ENCODE results near the gene LMNA. TPM values are rescaled to one million over a fixed set of nuclear protein-coding genes. Genes with fewer than 3 reads are reported as not detected.

LMNA gene
- total RNA-seq, 1 experiment from 2014 or later: 68.8 TPM

DNA sequence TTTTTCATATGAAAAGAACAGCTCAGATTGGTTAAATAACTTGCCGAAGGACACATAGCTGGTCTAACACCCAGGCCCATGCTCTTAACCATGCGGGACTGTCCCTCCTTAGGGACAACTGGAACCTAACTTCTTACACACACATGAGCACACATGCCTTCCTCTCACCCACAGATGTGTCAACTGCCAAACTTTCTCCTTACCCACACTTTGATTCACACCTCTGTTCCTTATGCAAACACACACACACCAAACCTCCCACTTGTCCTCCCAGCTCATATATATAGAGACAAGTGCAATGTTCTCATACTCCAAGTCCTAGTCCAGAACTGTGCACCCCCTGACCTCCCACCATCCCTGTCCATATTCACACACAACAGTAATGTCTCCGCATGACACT lies 49.3 kb upstream of the LMNA start (continued):
- TF ChIP-seq, protein P1, sequence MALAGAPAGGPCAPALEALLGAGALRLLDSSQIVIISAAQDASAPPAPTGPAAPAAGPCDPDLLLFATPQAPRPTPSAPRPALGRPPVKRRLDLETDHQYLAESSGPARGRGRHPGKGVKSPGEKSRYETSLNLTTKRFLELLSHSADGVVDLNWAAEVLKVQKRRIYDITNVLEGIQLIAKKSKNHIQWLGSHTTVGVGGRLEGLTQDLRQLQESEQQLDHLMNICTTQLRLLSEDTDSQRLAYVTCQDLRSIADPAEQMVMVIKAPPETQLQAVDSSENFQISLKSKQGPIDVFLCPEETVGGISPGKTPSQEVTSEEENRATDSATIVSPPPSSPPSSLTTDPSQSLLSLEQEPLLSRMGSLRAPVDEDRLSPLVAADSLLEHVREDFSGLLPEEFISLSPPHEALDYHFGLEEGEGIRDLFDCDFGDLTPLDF (CRISPR knock-in tag; IDR thresholded peaks at IDR 0.05): no peak
- TF ChIP-seq SP1 (CRISPR knock-in tag; conservative IDR thresholded peaks at IDR 0.05): no peak
- TF ChIP-seq, protein P2, sequence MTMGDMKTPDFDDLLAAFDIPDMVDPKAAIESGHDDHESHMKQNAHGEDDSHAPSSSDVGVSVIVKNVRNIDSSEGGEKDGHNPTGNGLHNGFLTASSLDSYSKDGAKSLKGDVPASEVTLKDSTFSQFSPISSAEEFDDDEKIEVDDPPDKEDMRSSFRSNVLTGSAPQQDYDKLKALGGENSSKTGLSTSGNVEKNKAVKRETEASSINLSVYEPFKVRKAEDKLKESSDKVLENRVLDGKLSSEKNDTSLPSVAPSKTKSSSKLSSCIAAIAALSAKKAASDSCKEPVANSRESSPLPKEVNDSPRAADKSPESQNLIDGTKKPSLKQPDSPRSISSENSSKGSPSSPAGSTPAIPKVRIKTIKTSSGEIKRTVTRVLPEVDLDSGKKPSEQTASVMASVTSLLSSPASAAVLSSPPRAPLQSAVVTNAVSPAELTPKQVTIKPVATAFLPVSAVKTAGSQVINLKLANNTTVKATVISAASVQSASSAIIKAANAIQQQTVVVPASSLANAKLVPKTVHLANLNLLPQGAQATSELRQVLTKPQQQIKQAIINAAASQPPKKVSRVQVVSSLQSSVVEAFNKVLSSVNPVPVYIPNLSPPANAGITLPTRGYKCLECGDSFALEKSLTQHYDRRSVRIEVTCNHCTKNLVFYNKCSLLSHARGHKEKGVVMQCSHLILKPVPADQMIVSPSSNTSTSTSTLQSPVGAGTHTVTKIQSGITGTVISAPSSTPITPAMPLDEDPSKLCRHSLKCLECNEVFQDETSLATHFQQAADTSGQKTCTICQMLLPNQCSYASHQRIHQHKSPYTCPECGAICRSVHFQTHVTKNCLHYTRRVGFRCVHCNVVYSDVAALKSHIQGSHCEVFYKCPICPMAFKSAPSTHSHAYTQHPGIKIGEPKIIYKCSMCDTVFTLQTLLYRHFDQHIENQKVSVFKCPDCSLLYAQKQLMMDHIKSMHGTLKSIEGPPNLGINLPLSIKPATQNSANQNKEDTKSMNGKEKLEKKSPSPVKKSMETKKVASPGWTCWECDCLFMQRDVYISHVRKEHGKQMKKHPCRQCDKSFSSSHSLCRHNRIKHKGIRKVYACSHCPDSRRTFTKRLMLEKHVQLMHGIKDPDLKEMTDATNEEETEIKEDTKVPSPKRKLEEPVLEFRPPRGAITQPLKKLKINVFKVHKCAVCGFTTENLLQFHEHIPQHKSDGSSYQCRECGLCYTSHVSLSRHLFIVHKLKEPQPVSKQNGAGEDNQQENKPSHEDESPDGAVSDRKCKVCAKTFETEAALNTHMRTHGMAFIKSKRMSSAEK (CRISPR knock-in tag; IDR thresholded peaks at IDR 0.05; ENCODE audit: borderline replicate concordance): no peak
- TF ChIP-seq RELA (CRISPR knock-in tag; IDR thresholded peaks at IDR 0.05; ENCODE audit: borderline replicate concordance): no peak
- TF ChIP-seq, protein P3, sequence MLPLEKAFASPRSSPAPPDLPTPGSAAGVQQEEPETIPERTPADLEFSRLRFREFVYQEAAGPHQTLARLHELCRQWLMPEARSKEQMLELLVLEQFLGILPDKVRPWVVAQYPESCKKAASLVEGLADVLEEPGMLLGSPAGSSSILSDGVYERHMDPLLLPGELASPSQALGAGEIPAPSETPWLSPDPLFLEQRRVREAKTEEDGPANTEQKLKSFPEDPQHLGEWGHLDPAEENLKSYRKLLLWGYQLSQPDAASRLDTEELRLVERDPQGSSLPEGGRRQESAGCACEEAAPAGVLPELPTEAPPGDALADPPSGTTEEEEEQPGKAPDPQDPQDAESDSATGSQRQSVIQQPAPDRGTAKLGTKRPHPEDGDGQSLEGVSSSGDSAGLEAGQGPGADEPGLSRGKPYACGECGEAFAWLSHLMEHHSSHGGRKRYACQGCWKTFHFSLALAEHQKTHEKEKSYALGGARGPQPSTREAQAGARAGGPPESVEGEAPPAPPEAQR (CRISPR knock-in tag; IDR thresholded peaks at IDR 0.05): no peak
- TF ChIP-seq, protein P4, sequence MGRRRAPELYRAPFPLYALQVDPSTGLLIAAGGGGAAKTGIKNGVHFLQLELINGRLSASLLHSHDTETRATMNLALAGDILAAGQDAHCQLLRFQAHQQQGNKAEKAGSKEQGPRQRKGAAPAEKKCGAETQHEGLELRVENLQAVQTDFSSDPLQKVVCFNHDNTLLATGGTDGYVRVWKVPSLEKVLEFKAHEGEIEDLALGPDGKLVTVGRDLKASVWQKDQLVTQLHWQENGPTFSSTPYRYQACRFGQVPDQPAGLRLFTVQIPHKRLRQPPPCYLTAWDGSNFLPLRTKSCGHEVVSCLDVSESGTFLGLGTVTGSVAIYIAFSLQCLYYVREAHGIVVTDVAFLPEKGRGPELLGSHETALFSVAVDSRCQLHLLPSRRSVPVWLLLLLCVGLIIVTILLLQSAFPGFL (CRISPR knock-in tag; IDR thresholded peaks at IDR 0.05; ENCODE audit: borderline replicate concordance): no peak
- no peak for TF ChIP-seq MYBL2 (CRISPR knock-in tag; IDR thresholded peaks at IDR 0.05)

DNA sequence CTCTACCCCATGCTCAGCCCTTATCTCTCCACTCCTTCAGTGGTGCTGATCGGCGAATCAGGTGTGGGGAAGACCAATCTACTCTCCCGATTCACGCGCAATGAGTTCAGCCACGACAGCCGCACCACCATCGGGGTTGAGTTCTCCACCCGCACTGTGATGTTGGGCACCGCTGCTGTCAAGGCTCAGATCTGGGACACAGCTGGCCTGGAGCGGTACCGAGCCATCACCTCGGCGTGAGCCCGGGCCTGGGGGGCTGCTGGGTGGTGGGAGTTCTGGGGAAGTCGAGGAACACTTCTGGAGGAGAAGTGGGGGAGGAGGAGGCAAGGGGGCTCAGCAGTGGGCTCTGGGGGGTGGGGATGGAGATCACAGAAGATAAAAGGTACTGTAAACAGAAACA lies 48.6 kb upstream of the LMNA start:
- H3K27ac Mint-ChIP-seq: 0 out of 2 replicates have a peak overlapping the region, but pooled peaks have one; percentile 30
- H3K36me3 Mint-ChIP-seq: peaks cover 24% of the 10 kb centered on the region
- H3K27me3 Mint-ChIP-seq (ENCODE audit: low read depth): no peaks in the 10 kb centered on the region
- H3K9me3 Mint-ChIP-seq: no peaks in the 10 kb centered on the region
- H3K4me3 Mint-ChIP-seq: no peak overlapping the region
- ChIA-PET POLR2A (interaction anchor here (1.1 to 1.4 kb wide), 2 partner anchors 13 to 17 kb away, joined by 3 to 4 read pairs; no protein-coding TSS in a partner anchor), CTCF (interaction anchor here (0.5 to 5.0 kb wide), 47 partner anchors 9 to 159 kb away, joined by 3 to 74 read pairs (median 8); partner anchors contain the start of genes ARHGEF2, KHDC4, LAMTOR2 and SSR2)
- DNase-seq (ENCODE audit: low spot score) (no peak), ATAC-seq (no peak)
- H3K4me1 Mint-ChIP-seq: peaks cover 39% of the 10 kb centered on the region
- no peak for TF ChIP-seq ZNF671 (CRISPR knock-in tag; IDR thresholded peaks at IDR 0.05)
- TF ChIP-seq, protein P5, sequence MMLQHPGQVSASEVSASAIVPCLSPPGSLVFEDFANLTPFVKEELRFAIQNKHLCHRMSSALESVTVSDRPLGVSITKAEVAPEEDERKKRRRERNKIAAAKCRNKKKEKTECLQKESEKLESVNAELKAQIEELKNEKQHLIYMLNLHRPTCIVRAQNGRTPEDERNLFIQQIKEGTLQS (CRISPR knock-in tag; conservative IDR thresholded peaks at IDR 0.05): no peak
- TF ChIP-seq ZNF396 (CRISPR knock-in tag; IDR thresholded peaks at IDR 0.05; ENCODE audit: borderline replicate concordance): no peak
- no peak for TF ChIP-seq ETV6 (CRISPR knock-in tag; IDR thresholded peaks at IDR 0.05)
- TF ChIP-seq TP53 (CRISPR knock-in tag; IDR thresholded peaks at IDR 0.05): no peak
- TF ChIP-seq, protein P6, sequence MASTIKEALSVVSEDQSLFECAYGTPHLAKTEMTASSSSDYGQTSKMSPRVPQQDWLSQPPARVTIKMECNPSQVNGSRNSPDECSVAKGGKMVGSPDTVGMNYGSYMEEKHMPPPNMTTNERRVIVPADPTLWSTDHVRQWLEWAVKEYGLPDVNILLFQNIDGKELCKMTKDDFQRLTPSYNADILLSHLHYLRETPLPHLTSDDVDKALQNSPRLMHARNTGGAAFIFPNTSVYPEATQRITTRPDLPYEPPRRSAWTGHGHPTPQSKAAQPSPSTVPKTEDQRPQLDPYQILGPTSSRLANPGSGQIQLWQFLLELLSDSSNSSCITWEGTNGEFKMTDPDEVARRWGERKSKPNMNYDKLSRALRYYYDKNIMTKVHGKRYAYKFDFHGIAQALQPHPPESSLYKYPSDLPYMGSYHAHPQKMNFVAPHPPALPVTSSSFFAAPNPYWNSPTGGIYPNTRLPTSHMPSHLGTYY (CRISPR knock-in tag; IDR thresholded peaks at IDR 0.05): no peak
- TF ChIP-seq SMAD3 (CRISPR knock-in tag; IDR thresholded peaks at IDR 0.05; ENCODE audit: borderline replicate concordance): no peak
- TF ChIP-seq, protein P3 (CRISPR knock-in tag; IDR thresholded peaks at IDR 0.05): no peak
- TF ChIP-seq, protein P7, sequence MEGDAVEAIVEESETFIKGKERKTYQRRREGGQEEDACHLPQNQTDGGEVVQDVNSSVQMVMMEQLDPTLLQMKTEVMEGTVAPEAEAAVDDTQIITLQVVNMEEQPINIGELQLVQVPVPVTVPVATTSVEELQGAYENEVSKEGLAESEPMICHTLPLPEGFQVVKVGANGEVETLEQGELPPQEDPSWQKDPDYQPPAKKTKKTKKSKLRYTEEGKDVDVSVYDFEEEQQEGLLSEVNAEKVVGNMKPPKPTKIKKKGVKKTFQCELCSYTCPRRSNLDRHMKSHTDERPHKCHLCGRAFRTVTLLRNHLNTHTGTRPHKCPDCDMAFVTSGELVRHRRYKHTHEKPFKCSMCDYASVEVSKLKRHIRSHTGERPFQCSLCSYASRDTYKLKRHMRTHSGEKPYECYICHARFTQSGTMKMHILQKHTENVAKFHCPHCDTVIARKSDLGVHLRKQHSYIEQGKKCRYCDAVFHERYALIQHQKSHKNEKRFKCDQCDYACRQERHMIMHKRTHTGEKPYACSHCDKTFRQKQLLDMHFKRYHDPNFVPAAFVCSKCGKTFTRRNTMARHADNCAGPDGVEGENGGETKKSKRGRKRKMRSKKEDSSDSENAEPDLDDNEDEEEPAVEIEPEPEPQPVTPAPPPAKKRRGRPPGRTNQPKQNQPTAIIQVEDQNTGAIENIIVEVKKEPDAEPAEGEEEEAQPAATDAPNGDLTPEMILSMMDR (IDR thresholded peaks at IDR 0.05): no peak
- TF ChIP-seq OVOL2 (CRISPR knock-in tag; IDR thresholded peaks at IDR 0.05; ENCODE audit: borderline replicate concordance): no peak
- TF ChIP-seq SP1 (CRISPR knock-in tag; conservative IDR thresholded peaks at IDR 0.05): no peak
- TF ChIP-seq, protein P8, sequence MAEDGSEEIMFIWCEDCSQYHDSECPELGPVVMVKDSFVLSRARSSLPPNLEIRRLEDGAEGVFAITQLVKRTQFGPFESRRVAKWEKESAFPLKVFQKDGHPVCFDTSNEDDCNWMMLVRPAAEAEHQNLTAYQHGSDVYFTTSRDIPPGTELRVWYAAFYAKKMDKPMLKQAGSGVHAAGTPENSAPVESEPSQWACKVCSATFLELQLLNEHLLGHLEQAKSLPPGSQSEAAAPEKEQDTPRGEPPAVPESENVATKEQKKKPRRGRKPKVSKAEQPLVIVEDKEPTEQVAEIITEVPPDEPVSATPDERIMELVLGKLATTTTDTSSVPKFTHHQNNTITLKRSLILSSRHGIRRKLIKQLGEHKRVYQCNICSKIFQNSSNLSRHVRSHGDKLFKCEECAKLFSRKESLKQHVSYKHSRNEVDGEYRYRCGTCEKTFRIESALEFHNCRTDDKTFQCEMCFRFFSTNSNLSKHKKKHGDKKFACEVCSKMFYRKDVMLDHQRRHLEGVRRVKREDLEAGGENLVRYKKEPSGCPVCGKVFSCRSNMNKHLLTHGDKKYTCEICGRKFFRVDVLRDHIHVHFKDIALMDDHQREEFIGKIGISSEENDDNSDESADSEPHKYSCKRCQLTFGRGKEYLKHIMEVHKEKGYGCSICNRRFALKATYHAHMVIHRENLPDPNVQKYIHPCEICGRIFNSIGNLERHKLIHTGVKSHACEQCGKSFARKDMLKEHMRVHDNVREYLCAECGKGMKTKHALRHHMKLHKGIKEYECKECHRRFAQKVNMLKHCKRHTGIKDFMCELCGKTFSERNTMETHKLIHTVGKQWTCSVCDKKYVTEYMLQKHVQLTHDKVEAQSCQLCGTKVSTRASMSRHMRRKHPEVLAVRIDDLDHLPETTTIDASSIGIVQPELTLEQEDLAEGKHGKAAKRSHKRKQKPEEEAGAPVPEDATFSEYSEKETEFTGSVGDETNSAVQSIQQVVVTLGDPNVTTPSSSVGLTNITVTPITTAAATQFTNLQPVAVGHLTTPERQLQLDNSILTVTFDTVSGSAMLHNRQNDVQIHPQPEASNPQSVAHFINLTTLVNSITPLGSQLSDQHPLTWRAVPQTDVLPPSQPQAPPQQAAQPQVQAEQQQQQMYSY (CRISPR knock-in tag; IDR thresholded peaks at IDR 0.05): no peak
